Neuronal stem cell (in vitro differentiated cells): ENCODE measurements around the gene LMO2.
A peak's percentile ranks its signal among the peaks of the same experiment; 100 is the strongest.

Experiments
- DNase-seq: peaks from one replicate; pipeline ENCODE4 v3.0.0-alpha.2; 2013; ENCODE audit warnings: low spot score
- H2AFZ ChIP-seq: one replicate; pipeline ENCODE4 v1.6.1; 2013; ENCODE audit warnings: mild to moderate bottlenecking, low read length, inconsistent platforms
- H2AK5ac ChIP-seq: 2 replicates; pipeline ENCODE4 v1.6.1; 2013; ENCODE audit warnings: low read depth, mild to moderate bottlenecking, inconsistent platforms, low read length, moderate library complexity, mixed read lengths
- H2BK120ac ChIP-seq: 2 replicates; pipeline ENCODE4 v1.6.1; 2013; ENCODE audit warnings: low read depth, mild to moderate bottlenecking, inconsistent platforms, low read length, moderate library complexity, mixed read lengths
- H2BK12ac ChIP-seq: one replicate; pipeline ENCODE4 v1.6.1; 2013; ENCODE audit warnings: low read length, inconsistent platforms
- H2BK15ac ChIP-seq: 2 replicates; pipeline ENCODE4 v1.6.1; 2013; ENCODE audit warnings: mild to moderate bottlenecking, low read length, inconsistent platforms, mixed read lengths
- H2BK5ac ChIP-seq: one replicate; pipeline ENCODE4 v1.6.1; 2013; ENCODE audit warnings: inconsistent platforms, mild to moderate bottlenecking, low read length, moderate library complexity
- H3K14ac ChIP-seq: one replicate; pipeline ENCODE4 v1.6.1; 2013; ENCODE audit warnings: low read length, inconsistent platforms
- H3K18ac ChIP-seq: 2 replicates; pipeline ENCODE4 v1.6.1; 2013; ENCODE audit warnings: low read length, inconsistent platforms
- H3K23ac ChIP-seq: 2 replicates; pipeline ENCODE4 v1.6.1; 2013; ENCODE audit warnings: low read depth, mild to moderate bottlenecking, mixed read lengths, low read length, inconsistent platforms; ENCODE audit not compliant: poor library complexity
- H3K27ac ChIP-seq: replicated peaks from 3 replicates; pipeline ENCODE4 v1.5.1; 2013; ENCODE audit warnings: low read length, inconsistent platforms
- H3K27me3 ChIP-seq, 3 experiments: 2 replicates each; pipeline ENCODE4 v1.6.1; 2013; ENCODE audit warnings: low read length in 3 of 3, mild to moderate bottlenecking in 2 of 3, inconsistent platforms in 1 of 3, low read depth in 1 of 3, mixed read lengths in 1 of 3, moderate library complexity in 1 of 3; ENCODE audit not compliant: control insufficient read depth in 3 of 3, insufficient read depth in 3 of 3
- H3K36me3 ChIP-seq, 2 donors: replicated peaks in 1 of 2; 2 replicates each; pipeline ENCODE4 v1.6.1; 2013; ENCODE audit warnings: low read length in 2 of 2; ENCODE audit not compliant: control insufficient read depth in 2 of 2, insufficient read depth in 2 of 2
- H3K4ac ChIP-seq: 2 replicates; pipeline ENCODE4 v1.6.1; 2013; ENCODE audit warnings: inconsistent platforms, mild to moderate bottlenecking, low read length, moderate library complexity
- H3K4me1 ChIP-seq, 2 donors: 1 replicate in 1 of 2; 2 replicates in 1 of 2; pipeline ENCODE4 v1.6.1; 2013; ENCODE audit warnings: low read length in 2 of 2, low read depth in 1 of 2; ENCODE audit not compliant: control insufficient read depth in 2 of 2, insufficient read depth in 1 of 2
- H3K4me2 ChIP-seq: one replicate; pipeline ENCODE4 v1.6.1; 2013; ENCODE audit warnings: mild to moderate bottlenecking, low read length, inconsistent platforms; ENCODE audit not compliant: insufficient read depth, poor library complexity, severe bottlenecking
- H3K4me3 ChIP-seq, 2 donors: 2 replicates each; pipeline ENCODE4 v1.5.1; 2013; ENCODE audit warnings: low read length in 2 of 2, mild to moderate bottlenecking in 2 of 2, inconsistent platforms in 1 of 2, moderate library complexity in 1 of 2
- H3K79me1 ChIP-seq: one replicate; pipeline ENCODE4 v1.6.1; 2013; ENCODE audit warnings: low read depth, mild to moderate bottlenecking, inconsistent platforms, low read length, moderate library complexity
- H3K9ac ChIP-seq: one replicate; pipeline ENCODE4 v1.6.1; 2013; ENCODE audit warnings: mild to moderate bottlenecking, low read depth, low read length, inconsistent platforms; ENCODE audit not compliant: poor library complexity
- H3K9me3 ChIP-seq, 2 donors: replicated peaks in 1 of 2; 2 replicates each; pipeline versions ENCODE3 to v1.6.1; 2013; ENCODE audit warnings: low read length in 2 of 2, mild to moderate bottlenecking in 2 of 2, inconsistent platforms in 1 of 2, low read depth in 1 of 2, mixed read lengths in 1 of 2, moderate library complexity in 1 of 2; ENCODE audit not compliant: control insufficient read depth in 2 of 2, insufficient read depth in 1 of 2
- H4K8ac ChIP-seq: one replicate; pipeline ENCODE4 v1.6.1; 2013; ENCODE audit warnings: low read depth, mild to moderate bottlenecking, inconsistent platforms, low read length, moderate library complexity
- H4K91ac ChIP-seq: one replicate; pipeline ENCODE4 v1.6.1; 2013; ENCODE audit warnings: low read length, low read depth, mild to moderate bottlenecking, inconsistent platforms; ENCODE audit not compliant: poor library complexity
- WGBS, 2 donors: extraction: QIAGEN DNeasy Blood & Tissue Kit; methylation state at CpG; one replicate each; pipeline ENCODE4 v1.1.7; 2013; ENCODE audit warnings: missing lambda C conversion rate in 2 of 2, mixed read lengths in 1 of 2; ENCODE audit not compliant: insufficient read length in 2 of 2, insufficient replicate concordance in 1 of 2; ENCODE audit errors: extremely low coverage in 2 of 2; 5-methylcytosine and 5-hydroxymethylcytosine counted together

Gene LMO2

DNA sequence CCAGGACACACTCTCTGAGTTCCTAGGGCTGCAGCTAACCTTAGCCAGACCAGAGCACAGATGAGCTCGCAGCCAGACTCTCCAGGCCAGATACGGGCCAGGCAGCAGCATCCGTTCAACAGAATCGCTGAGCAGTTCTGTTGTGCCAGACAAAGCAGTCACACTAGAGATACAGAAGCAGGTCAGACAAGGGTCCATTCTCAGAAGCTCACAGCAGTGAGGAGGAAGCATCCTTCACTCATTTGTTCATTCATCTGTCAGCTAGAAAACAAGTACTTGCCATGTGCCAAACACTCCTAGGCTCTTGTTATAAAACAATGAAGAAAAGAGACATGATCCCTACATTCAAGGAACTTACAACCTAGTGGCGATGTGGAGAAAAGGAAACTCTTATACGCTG lies 2.6 kb downstream of the LMO2 start:
- H3K14ac ChIP-seq, result no peak overlapping the region
- H2BK15ac ChIP-seq, result peak overlapping the region; percentile 70
- no peak overlapping the region for H2AK5ac ChIP-seq
- no peak overlapping the region for H3K23ac ChIP-seq
- H2BK12ac ChIP-seq, result no peak overlapping the region
- no peak overlapping the region for H4K8ac ChIP-seq
- peaks cover 5 to 12% of the 10 kb centered on the region in 2 donors for H3K4me1 ChIP-seq
- no peak overlapping the region for H2BK5ac ChIP-seq
- H4K91ac ChIP-seq, result no peak overlapping the region
- H3K9ac ChIP-seq, result no peak overlapping the region
- no peak for DNase-seq
- no peak overlapping the region for H3K4me3 ChIP-seq
- H2BK120ac ChIP-seq, result no peak overlapping the region
- H2AFZ ChIP-seq, result no peak overlapping the region
- H3K27me3 ChIP-seq, result peaks cover 0 to 6% (median 0%) of the 10 kb centered on the region in 3 experiments
- H3K4ac ChIP-seq, result no peak overlapping the region
- no peak overlapping the region for H3K4me2 ChIP-seq
- no peaks in the 10 kb centered on the region for H3K36me3 ChIP-seq
- H3K79me1 ChIP-seq, result no peaks in the 10 kb centered on the region
- no CpG with 5 or more reads among the region's 6 CpGs for WGBS, 2 donors
- H3K27ac ChIP-seq, result no peak overlapping the region
- H3K9me3 ChIP-seq, result no peaks in the 10 kb centered on the region
- peak overlapping the region; percentile 4 for H3K18ac ChIP-seq

DNA sequence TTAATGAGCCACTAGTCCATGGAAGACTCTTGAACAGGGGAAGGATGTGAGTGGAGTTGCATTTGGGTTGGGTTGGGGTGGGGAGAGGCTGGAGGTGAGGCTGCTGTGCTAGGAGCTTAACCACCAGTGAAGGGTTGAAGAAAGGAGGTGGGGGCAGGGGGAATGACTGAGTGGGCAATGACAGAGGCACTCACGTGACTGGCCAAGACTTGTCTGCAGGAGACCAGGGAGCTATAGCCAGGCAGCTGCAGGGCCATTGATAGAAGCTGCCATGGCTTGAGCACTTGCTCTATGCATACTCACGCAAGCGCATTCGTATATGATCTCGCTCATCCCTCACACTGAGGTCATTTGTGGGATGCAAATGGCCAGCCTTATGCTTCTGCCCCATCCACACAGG lies 4.0 kb downstream of the LMO2 start:
- Histone ChIP-seq H4K91ac (no peak overlapping the region), H3K79me1 (no peaks in the 10 kb centered on the region), H3K4me3 (no peak overlapping the region), H2BK12ac (no peak overlapping the region), H3K4me1 (peaks cover 5 to 11% of the 10 kb centered on the region in 2 donors), H4K8ac (no peak overlapping the region), H3K9ac (peak overlapping the region; percentile 36), H3K27me3 (peaks cover 0 to 10% (median 0%) of the 10 kb centered on the region in 3 experiments), H3K36me3 (no peaks in the 10 kb centered on the region), H2AFZ (no peak overlapping the region), H2BK120ac (no peak overlapping the region), H3K14ac (peak overlapping the region; percentile 5), H3K9me3 (no peaks in the 10 kb centered on the region), H2BK5ac (no peak overlapping the region), H2BK15ac (no peak overlapping the region), H3K4me2 (no peak overlapping the region), H3K23ac (peak overlapping the region; percentile 22), H3K27ac (no peak overlapping the region), H3K18ac (peak overlapping the region; percentile 58), H2AK5ac (no peak overlapping the region), H3K4ac (no peak overlapping the region)
- WGBS, 2 donors, result no CpG with 5 or more reads among the region's 5 CpGs
- DNase-seq, result no peak

DNA sequence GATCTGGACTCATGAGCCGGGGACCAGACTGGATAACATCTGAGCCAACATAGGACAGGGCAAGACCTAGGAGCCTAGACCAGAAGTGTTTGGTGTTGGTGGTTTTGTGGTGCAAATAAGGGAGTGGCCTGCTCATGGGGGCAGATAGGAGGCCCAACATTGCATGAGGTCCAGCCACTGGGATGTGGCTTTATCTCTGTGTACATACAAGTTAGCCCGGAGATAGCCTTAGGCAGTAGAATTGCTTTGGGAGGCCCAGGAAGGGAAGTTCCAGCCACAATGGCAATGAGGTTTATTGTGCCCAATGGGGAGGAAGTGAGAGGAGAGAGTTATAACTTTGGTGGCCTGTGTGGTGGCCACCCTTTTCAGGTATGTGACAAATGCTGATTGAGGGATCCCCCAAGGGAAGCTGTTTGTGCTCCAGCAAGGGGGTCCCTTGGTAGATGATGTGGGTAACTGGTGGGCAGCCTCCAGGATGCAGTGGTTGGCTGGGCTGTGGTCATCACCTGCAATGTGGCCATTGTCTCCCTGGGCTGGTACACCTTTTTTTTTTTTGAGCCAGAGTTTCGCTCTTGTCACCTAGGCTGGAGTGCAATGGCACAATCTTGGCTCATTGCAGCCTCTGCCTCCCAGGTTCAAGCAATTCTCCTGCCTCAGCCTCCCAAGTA lies 6.4 kb downstream of the LMO2 start:
- Histone ChIP-seq H3K4ac (no peak overlapping the region), H3K27me3 (peaks cover 0 to 21% (median 0%) of the 10 kb centered on the region in 3 experiments), H2BK5ac (no peak overlapping the region), H3K14ac (no peak overlapping the region), H3K36me3 (no peaks in the 10 kb centered on the region), H2BK15ac (no peak overlapping the region), H3K4me1 (no peaks in the 10 kb centered on the region), H3K23ac (no peak overlapping the region), H2BK120ac (no peak overlapping the region), H3K4me3 (no peak overlapping the region), H2AFZ (no peak overlapping the region), H3K4me2 (no peak overlapping the region), H2AK5ac (no peak overlapping the region), H2BK12ac (no peak overlapping the region), H4K8ac (no peak overlapping the region), H3K9me3 (no peaks in the 10 kb centered on the region), H3K79me1 (no peaks in the 10 kb centered on the region), H3K27ac (no peak overlapping the region), H4K91ac (no peak overlapping the region), H3K18ac (no peak overlapping the region), H3K9ac (no peak overlapping the region)
- DNase-seq, result no peak
- no CpG with 5 or more reads among the region's 3 CpGs for WGBS, 2 donors

DNA sequence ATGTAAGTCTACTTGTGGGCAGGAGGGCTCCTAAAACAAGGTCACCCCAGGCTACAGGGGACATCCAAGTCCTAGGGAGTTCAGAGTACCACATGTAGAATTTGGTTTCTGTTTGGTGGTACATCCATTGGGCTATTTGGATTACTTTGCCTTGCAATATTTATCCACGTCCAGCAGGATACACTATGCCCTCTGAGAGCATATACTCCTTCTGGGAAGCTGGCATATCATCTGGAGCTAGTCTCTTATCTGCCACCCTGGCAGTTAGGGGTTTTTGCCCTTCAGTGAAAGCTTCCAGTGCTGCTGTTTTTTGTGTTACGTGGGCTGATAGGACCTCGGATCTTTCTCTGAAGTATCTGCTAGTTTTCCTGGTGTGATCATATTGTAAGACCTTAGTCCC lies 7.3 kb downstream of the LMO2 start:
- no peaks in the 10 kb centered on the region for H3K36me3 ChIP-seq
- no peak overlapping the region for H3K4me2 ChIP-seq
- no peaks in the 10 kb centered on the region for H3K9me3 ChIP-seq
- H2BK15ac ChIP-seq, result no peak overlapping the region
- no peak overlapping the region for H4K91ac ChIP-seq
- H2BK5ac ChIP-seq, result no peak overlapping the region
- H3K27ac ChIP-seq, result no peak overlapping the region
- no peaks in the 10 kb centered on the region for H3K79me1 ChIP-seq
- H4K8ac ChIP-seq, result no peak overlapping the region
- H2AK5ac ChIP-seq, result no peak overlapping the region
- H3K14ac ChIP-seq, result no peak overlapping the region
- no peak overlapping the region for H3K23ac ChIP-seq
- H2BK12ac ChIP-seq, result no peak overlapping the region
- H2AFZ ChIP-seq, result no peak overlapping the region
- no peaks in the 10 kb centered on the region for H3K4me1 ChIP-seq
- H3K4ac ChIP-seq, result no peak overlapping the region
- no peak overlapping the region for H2BK120ac ChIP-seq
- DNase-seq, result no peak
- no CpG with 5 or more reads among the region's 3 CpGs for WGBS, 2 donors
- H3K18ac ChIP-seq, result no peak overlapping the region
- peaks cover 0 to 21% (median 0%) of the 10 kb centered on the region in 3 experiments for H3K27me3 ChIP-seq
- H3K9ac ChIP-seq, result no peak overlapping the region
- no peak overlapping the region for H3K4me3 ChIP-seq
